ENCODE results near the gene PYM1. TPM values are rescaled to one million over a fixed set of nuclear protein-coding genes. Genes with fewer than 3 reads are reported as not detected.
"Not testable (repeated sequence)": the region's sequence is repeated elsewhere in the genome, so short reads cannot be mapped to it uniquely, and the experiment has no call there.

Gene PYM1
- total RNA-seq, 1 experiment from 2014 or later = 33.1 TPM

- peak; percentile 83 for DNase-seq (ENCODE audit: extremely low read depth, low read depth)
Measured at GRCh38 chr12:55940065-55940732, 12.5 kb upstream of the PYM1 start.

- no peak for DNase-seq (ENCODE audit: extremely low read depth, low read depth)
Measured at GRCh38 chr12:55938826-55939501, 11.3 kb upstream of the PYM1 start.

GRCh38 chr12:55937981-55938380 is 10.3 kb upstream of the PYM1 start:
- no peak for DNase-seq (ENCODE audit: extremely low read depth, low read depth)

- DNase-seq (ENCODE audit: extremely low read depth, low read depth) = no peak
Measured at GRCh38 chr12:55935738-55936151, 8.1 kb upstream of the PYM1 start.

- DNase-seq (ENCODE audit: extremely low read depth, low read depth) = no peak
Measured at GRCh38 chr12:55934773-55935172, 7.1 kb upstream of the PYM1 start.

GRCh38 chr12:55933799-55934742 is 6.4 kb upstream of the PYM1 start:
- no peak for DNase-seq (ENCODE audit: extremely low read depth, low read depth)

GRCh38 chr12:55933169-55933798 is 5.6 kb upstream of the PYM1 start:
- no peak for DNase-seq (ENCODE audit: extremely low read depth, low read depth)

GRCh38 chr12:55932551-55932910 is 4.8 kb upstream of the PYM1 start:
- DNase-seq (ENCODE audit: extremely low read depth, low read depth) = no peak

GRCh38 chr12:55931780-55932550 is 4.3 kb upstream of the PYM1 start:
- no peak for DNase-seq (ENCODE audit: extremely low read depth, low read depth)

GRCh38 chr12:55931317-55931779 is 3.7 kb upstream of the PYM1 start:
- DNase-seq (ENCODE audit: extremely low read depth, low read depth) = no peak

GRCh38 chr12:55930771-55931316 is 3.1 kb upstream of the PYM1 start, which contains the start of gene DGKA:
TSS of gene DGKA (plus strand) at chr12:55931162. CDS start at chr12:55936504, 5,342 bp downstream.
- DNase-seq (ENCODE audit: extremely low read depth, low read depth) = peak; percentile 52

- no peak for DNase-seq (ENCODE audit: extremely low read depth, low read depth)
Measured at GRCh38 chr12:55929306-55929791, 1.7 kb upstream of the PYM1 start.

GRCh38 chr12:55926738-55927587 is 731 bp downstream of the PYM1 start:
- DNase-seq (ENCODE audit: extremely low read depth, low read depth) = peak; percentile 92

- DNase-seq (ENCODE audit: extremely low read depth, low read depth) = no peak
Measured at GRCh38 chr12:55925870-55926737, 1.6 kb downstream of the PYM1 start.

- DNase-seq (ENCODE audit: extremely low read depth, low read depth) = no peak
Measured at GRCh38 chr12:55925371-55925770, 2.3 kb downstream of the PYM1 start.

GRCh38 chr12:55923648-55924047 is 4.0 kb downstream of the PYM1 start:
- not testable (repeated sequence) for DNase-seq (ENCODE audit: extremely low read depth, low read depth)

GRCh38 chr12:55922126-55922525 is 5.6 kb downstream of the PYM1 start:
- DNase-seq (ENCODE audit: extremely low read depth, low read depth) = no peak

All from NCI-H460 (cell line).